Measurements from ENCODE around the gene SFT2D2.

Gene SFT2D2

DNA sequence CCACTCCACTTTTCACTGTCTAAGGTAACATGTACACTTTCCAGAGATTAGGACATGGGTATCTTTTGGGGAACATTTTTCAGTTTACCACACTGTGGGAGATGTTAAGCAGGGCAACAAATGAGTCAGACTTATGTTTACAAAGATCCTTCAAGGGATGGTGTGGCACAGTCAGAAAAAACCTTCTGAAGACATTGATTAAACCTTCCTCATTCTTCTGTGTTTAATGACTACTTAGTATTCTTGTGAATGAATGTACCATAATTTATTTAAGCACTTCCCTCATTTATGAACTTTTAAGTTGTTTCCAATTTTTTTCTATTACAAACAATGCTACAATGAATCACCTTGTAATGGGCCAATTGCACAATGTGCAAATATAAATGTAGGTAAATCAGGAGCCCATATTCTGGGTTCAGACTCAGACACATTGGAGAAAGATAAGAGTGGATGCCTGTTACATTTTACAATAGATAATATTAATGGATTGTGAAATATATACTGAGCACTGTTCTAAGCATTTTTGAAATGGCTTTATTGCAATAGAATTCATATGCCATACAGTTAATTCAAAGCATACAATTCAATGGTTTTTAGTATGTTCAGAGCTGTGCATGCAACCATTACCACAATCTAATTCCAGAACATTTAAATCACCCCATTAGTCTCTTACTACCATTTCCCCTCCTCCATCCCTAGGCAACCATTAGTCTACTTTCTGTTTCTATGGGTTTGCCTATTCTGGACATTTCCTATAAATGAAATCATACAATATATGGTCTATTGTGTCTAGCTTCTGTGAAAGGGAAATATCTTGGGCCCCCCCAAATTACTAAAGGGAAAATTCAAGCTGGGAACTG is 1.9 kb upstream of the SFT2D2 start:
- no peak for DNase-seq

GRCh38 chr1:168224991-168225390 is 813 bp upstream of the SFT2D2 start:
- DNase-seq, result no peak

- no peak for DNase-seq
Observed at GRCh38 chr1:168227620-168228019, 1.8 kb downstream of the SFT2D2 start.

DNA sequence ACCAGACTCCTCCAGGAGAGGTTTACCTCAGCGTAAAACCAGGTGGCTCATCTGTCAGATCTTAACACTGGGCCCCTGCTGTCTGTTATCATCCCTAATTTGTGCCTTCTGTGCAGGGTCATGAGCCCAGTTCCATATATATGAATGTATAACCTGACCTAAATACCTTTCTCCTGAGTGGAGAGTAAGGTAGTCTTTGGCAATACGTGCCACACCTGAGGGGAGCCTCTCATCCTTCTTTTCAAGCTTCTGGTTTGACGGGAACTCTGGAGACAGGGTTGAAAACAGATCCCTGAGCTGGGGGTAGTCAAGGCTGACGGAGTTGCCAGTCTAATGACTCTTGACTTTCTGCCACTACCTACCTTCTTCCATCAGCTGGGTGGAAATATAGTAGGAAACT is 4.1 kb downstream of the SFT2D2 start:
- no peak for DNase-seq

DNA sequence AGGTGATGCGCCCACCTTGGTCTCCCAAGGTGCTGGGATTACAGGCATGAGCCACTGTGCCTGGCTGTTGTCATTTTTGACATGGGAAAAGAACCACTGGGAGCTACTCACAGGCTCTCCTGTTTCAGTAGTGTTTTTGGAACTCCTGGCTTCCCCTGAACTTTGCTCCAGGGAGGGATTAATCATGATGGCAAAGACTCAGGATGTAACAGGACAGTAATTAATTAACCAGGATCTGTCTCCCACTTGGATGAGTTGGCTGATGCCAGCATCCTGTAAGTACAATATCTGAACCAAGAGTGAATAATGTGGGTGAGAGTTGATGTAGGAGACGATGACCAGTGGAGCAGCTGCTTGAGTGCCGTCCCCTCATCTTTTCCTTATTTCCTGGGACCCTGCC is 4.9 kb downstream of the SFT2D2 start:
- DNase-seq, result no peak

DNA sequence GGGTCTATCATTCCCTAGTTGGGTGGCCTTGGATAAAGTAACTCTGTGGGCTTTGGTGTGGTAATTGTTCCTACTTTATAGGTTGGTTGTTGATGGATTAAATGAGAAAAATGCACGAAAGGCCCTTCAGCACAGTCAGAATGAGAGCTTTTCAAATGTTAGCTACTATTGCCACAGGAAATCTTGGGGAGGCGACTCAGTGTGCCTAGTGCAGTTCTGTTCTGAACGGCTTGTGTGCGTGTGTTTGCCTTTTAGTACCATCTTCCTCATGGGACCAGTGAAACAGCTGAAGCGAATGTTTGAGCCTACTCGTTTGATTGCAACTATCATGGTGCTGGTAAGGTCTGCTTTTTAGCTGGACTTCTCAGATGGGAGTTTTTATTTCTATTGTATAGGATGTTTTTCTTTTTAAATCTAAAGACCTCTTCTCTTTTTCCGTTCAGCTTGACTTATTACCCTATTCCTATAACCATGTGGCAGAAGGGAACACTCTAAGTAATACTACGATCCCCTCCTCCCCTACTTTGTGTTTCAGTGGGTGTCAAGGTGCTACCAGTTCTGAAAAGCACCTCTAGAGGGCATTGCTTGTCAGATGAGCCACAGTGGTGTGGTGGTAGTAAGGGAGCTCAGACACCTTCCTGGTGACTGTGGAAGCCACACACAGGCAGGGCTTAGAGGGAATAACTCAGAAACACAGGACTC is 9.2 kb downstream of the SFT2D2 start:
- DNase-seq, result no peak

GRCh38 chr1:168235548-168235885 is 9.7 kb downstream of the SFT2D2 start:
- DNase-seq, result no peak

GRCh38 chr1:168235937-168236336 is 10.1 kb downstream of the SFT2D2 start:
- DNase-seq, result no peak

DNA sequence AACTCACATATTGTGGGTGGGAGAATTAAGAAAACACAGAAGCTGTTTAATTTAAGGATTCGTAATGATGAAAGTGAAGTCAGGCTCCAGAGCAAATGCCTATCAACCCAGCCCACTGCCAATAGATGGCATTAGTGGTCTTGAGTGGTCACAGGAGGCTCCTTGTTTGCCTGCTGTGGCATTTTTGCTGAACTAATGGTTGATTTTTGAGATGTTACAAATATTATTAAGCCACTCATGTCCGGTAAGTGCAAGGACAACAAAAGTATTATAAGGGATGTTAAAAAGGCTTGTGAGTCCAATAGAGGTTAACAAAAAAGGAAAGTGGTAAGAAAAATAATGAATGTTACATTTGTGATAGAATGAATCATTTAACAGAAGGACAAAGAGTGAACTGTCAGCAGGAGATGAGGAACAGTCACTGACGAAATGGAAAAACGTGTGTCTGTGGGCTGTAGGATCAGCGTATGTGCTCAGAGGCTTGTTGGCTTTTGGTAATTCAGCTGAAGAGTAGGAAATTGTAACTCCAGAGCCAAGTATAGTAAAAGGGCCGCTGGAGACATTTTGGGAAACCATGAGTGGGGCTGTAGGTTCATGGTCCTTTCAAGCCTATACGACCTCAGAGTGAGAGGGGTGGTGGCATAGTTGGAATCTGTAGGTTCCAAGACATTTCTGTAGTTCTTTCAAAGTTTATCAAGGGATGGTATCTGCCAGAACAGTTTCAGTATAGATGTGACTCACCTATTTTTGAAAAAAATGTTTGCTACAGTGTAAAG is 11.2 kb downstream of the SFT2D2 start:
- DNase-seq, result no peak

DNA sequence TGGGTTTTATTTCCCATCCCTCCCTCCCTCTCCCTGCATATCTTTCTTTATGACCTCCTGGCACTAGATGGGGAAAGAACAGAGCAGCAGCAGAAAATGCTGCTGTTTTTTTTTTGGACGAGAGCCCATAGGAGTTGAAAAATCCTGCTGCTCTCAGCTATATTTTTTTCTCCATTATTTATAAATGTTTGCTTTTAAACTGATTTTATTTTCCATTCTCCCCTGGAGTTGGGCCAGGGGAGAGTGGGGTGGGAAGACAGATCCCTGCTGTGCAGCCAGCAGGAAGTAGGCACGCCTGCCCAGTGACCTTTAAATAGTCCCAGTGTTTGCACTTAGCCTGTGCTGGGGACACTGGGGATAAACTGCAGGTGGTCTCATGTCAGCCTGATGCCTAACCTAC is 17.4 kb downstream of the SFT2D2 start:
- no peak for DNase-seq

- DNase-seq, result no peak
Observed at GRCh38 chr1:168243636-168244212, 17.9 kb downstream of the SFT2D2 start.

- DNase-seq, result no peak
Observed at GRCh38 chr1:168245042-168245441, 19.2 kb downstream of the SFT2D2 start.

GRCh38 chr1:168246506-168246905 is 20.7 kb downstream of the SFT2D2 start:
- DNase-seq, result no peak

GRCh38 chr1:168252204-168252733 is 26.5 kb downstream of the SFT2D2 start:
- no peak for DNase-seq

DNA sequence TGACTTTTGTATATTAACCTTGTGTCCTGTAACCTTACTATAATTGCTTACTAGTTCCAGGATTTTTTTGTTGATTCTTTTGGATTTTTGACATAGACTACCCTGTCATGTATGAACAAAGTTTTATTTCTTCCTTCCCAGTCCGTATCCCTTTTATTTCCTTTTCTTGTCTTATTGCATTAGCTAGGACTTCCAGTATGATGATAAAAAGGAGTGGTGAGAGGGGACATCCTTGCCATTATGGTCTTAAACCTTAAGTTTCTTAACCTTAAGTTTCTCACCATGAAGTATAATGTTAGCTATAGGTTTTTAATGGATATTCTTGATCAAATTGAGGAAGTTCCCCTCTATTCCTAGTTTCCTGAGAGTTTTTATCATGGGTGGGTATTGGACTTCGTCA is 30.4 kb downstream of the SFT2D2 start:
- no peak for DNase-seq

GRCh38 chr1:168257397-168257796 is 31.6 kb downstream of the SFT2D2 start:
- DNase-seq, result no peak

GRCh38 chr1:168259567-168259966 is 33.8 kb downstream of the SFT2D2 start:
- no peak for DNase-seq

- no peak for DNase-seq
Observed at GRCh38 chr1:168260393-168260792, 34.6 kb downstream of the SFT2D2 start.

GRCh38 chr1:168261390-168261789 is 35.6 kb downstream of the SFT2D2 start:
- DNase-seq, result no peak

GRCh38 chr1:168263130-168263529 is 37.3 kb downstream of the SFT2D2 start:
- DNase-seq, result no peak

- no peak for DNase-seq
Observed at GRCh38 chr1:168264296-168264695, 38.5 kb downstream of the SFT2D2 start.

- DNase-seq, result no peak
Observed at GRCh38 chr1:168265596-168265995, 39.8 kb downstream of the SFT2D2 start.

GRCh38 chr1:168266644-168267186 is 40.9 kb downstream of the SFT2D2 start:
- DNase-seq, result no peak
